DOHH2 (cell line): ENCODE results near the gene SP7.

Source experiments
- CTCF ChIP-seq: fragments of 200-600 bp; sonication (generic); IDR thresholded peaks from one replicate; pipeline ENCODE4 v1.5.1; 2014; ENCODE audit warnings: antibody characterized with exemption, mild to moderate bottlenecking, low read depth, low read length; ENCODE audit not compliant: poor library complexity, severe bottlenecking
- EZH2phosphoT487 ChIP-seq: fragments of 200-600 bp; sonication (generic); IDR thresholded peaks from 2 replicates; pipeline ENCODE4 v1.6.1; 2017; ENCODE audit warnings: borderline replicate concordance, mild to moderate bottlenecking, antibody characterized with exemption, low read length, moderate library complexity, mixed read lengths

GRCh38 chr12:53338017-53338416, 1.9 kb upstream of the SP7 start:
- TF ChIP-seq CTCF (no peak), EZH2phosphoT487 (no peak)
